Measurements from ENCODE around the gene FAS.

FAS gene

DNA sequence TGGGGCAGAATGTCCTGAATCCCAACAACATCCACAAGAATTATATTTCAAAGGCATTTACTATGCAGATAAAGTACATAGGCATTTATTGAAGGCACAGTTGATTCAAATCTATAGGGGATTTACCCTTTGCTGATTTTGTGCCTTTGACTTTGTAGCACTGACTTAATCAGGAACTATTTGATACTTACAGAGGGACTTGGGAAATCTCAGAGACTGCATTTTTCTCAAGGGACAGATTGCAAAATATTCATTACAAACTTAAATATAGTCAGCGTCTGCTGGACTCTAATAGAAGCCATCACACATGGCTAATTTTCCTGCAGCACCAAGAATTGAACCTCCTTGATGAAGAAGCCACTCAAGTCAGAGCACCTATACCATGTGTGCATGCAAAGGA is 44.9 kb downstream of the FAS start:
- no peak for DNase-seq (ENCODE audit: low read depth in 2 of 2)

DNA sequence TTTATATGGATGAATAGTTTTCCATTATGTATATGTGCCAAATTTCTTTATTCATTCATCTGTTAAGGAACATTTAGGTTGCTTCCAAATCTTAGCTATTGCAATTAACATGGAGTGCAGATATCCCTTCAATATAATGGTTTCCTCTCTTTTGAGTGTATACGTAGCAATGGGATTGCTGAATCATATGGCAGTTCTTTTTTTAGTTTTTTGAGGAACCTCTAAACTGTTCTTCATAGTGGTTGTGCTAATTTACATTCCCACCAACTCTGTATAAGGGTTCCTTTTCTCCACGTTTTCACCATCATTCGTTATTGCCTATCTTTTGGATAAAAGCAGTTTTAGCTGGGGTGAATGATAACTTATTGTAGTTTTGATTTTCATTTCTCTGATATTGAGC is 46.5 kb downstream of the FAS start:
- no peak for DNase-seq (ENCODE audit: low read depth in 2 of 2)

DNA sequence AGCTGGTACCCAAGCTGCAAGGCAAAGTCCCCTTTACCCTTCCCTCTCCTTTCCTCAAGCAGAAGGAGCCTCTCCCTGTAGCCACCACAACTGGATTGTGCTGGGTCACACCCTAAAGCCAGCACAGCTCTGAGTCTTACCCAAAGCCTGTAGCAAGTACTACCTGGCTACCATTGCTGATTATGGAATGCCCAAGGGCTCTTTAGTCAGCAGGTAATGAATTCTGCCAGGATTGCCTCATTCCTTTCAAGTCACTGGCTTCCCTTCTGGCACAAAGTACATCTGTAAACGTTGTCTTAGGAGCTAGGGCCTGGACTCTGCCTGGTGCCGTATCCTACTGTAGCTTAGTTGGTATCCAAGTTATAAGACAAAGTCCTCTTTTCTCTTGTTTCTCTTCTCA is 52.0 kb downstream of the FAS start:
- no peak for DNase-seq (ENCODE audit: low read depth in 2 of 2)

DNA sequence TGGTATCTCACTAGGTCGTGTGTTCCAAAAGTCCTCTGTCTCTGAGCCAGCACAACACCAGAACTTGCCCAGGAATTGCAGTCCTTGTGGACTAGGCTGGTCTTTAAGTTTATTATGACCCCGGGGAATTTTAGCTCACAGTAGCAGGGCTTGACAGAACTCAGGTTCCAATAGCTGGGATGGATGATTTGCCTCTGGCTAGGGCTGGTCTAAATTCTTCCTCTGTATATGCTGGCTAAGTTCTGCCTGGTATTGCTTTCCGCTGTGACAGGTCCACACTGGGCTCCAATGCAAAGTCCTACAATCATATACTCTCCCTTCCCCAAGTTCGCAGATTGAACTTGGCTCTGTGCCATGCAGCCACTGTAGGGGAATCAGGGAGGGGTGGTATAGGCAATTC is 52.5 kb downstream of the FAS start:
- DNase-seq (ENCODE audit: low read depth in 2 of 2): no peak

DNA sequence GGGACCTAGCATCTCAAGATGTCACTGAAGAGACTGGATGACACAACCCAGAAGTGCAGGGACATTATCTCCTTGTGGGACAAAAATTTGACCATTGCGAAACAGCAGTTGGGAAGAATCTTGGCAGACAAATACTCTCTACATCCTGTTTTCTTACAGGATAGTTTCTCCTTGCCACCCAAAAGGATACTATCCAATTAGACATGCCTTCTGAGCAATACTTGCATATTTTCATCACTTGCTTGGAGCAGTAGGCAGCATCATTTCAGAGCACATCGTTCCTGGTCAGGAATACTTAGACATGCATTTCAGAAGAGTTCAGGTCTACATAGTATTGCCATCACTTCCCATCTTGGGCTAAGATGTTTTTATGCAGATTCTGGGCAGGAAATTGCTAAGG is 56.8 kb downstream of the FAS start:
- DNase-seq (ENCODE audit: low read depth in 2 of 2): no peak

DNA sequence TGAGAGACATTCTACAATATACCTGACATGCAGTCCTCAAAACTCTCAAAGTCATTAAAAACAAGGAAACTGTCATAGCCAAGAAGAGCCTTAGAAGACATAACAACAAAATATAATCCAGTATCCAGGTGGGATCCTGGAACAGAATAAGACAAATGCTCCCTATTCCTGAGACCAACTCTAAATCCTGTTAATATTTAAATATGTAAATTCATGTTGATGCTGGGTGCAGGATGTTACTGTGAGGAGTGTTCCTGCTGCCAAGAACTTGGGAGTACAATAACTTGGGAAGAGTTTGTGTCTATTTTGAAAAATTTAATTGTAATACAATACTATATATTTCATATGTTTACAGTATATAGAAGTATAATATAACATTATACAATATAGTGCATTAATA is 61.0 kb downstream of the FAS start:
- no peak for DNase-seq (ENCODE audit: low read depth in 2 of 2)

DNA sequence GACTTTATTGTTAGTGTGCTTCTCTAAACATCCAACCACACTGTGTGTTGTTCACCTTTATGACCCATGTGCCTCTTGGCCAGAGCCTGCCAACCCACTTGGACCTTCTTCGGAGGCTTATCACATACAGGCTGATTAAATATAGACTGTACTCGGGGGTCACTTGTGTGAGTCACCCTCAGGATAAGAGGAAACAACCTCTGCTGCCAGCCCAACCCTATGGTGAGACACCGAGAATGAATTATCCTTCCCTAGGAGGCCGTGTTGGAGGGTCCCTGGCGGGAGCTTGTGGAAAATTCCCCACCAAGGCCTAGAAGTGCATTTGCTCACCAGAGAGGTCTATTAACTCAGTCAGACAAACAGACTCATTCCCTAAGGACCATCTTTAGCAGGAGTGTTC is 63.0 kb downstream of the FAS start:
- DNase-seq (ENCODE audit: low read depth in 2 of 2): no peak

DNA sequence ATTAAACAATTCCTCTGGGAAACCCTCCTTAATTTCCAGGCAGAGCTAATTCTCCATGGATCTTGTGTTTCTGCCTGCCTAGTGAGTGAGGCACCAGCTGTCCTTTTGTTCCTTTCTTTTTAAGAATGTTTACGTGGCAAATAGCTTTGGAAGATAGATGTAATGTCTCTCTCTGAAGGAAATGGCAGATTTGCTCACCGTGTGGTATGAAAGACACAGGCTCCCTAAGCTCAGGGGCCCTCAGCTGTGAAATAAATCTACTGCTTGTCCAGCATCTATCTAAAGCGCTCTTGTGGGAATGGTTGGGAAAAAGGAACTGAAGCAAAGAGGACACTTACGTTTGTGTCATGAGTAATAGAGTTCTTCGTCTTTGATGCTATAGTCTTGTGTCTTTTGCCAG is 64.6 kb downstream of the FAS start:
- DNase-seq (ENCODE audit: low read depth in 2 of 2): no peak

DNA sequence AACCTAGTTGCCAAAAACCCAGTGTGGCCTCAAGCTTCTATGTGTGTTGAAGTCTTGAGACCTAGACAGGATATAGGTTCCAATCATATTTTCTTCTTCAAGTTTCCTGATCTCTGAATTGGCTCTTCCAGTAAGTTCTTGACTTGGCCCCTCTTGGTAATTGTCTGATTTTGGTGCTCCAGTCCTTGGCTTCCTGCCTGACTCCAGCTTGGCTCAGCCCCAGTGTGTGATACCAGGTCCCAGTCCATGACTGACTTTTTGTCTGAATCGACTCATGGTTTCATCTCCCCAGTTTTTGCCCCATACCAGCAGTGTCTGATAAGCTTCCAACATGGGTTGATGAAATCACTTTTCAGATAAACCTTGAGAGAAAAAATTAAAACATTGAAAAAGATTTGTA is 72.3 kb downstream of the FAS start:
- no peak for DNase-seq (ENCODE audit: low read depth in 2 of 2)

DNA sequence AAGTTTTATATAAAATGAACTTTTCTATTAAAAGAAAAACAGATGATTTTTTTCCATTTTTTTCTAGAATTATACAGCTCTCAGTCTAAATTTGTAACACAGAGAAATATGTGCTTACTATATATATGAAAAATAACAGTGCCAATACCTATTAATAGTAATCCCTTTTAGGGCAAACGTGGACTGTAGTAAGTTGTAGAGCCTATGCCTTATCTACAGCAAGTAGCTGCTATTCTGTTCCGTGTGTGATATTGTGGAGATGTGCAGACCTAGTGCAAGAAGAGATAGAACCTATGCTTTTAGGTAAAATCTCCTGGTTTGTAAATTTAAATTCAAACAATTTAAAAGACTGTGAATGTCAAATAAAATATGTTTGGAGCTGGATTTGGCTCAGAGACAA is 72.9 kb downstream of the FAS start:
- no peak for DNase-seq (ENCODE audit: low read depth in 2 of 2)

DNA sequence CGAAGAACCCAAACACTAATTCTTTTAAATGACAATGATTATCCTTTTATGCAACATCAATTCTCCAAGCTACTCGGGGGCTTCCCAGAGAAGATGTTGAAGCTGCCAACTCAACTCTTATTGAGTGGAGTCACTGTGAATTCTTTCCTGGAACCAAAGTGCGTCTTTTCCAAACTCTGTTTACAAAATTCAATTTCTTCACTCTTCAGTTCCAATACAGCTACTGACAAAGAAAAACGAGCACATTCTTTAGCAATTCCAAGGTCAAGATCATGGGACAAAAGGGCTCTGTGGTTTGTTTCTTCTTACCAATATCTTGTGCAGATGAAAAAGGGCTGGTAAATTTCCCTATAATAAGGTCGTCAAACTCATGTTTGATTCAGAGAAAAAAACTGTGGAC is 74.2 kb downstream of the FAS start:
- DNase-seq (ENCODE audit: low read depth in 2 of 2): no peak

Measured in activated CD8-positive, alpha-beta memory T cell treated with anti-CD3 and anti-CD28 coated beads for 4 hours (primary cell).